H1 (cell line): Measurements from ENCODE around the gene RDH5. TPM values are rescaled to one million over a fixed set of nuclear protein-coding genes. Genes with fewer than 3 reads are reported as not detected.

ENCODE experiments used
- CHD7 ChIP-seq: fragments of 300-600 bp; sonication (generic); IDR thresholded peaks from 2 replicates; pipeline ENCODE4 v1.7.1; 2012; ENCODE audit warnings: low read length, moderate library complexity, mild to moderate bottlenecking, inconsistent platforms; ENCODE audit not compliant: insufficient replicate concordance
- EGR1 ChIP-seq: IDR thresholded peaks from 2 replicates; pipeline ENCODE4 v1.6.1; 2011; ENCODE audit warnings: low read depth, low read length, borderline replicate concordance
- RXRA ChIP-seq: IDR thresholded peaks from 2 replicates; pipeline ENCODE4 v1.6.1; 2011; ENCODE audit warnings: low read depth, mild to moderate bottlenecking, low read length, moderate library complexity; ENCODE audit not compliant: insufficient read depth
- polyA plus RNA-seq, 7 experiments: library from polyadenylated mRNA; depleted of rRNA in 3 of 7; stranded (reverse) in 5 of 7; unstranded in 2 of 7; fragments of >200 nt in 5 of 7; fragments of 200-250 nt in 2 of 7; gene quantifications; 1 replicate in 5 of 7; 2 replicates in 1 of 7; 4 replicates in 1 of 7; pipeline versions ENCODE4 v1.2.1 to v1.2.3, GENCODE V29; 2011 to 2013; ENCODE audit warnings: missing spikeins in 2 of 7, mixed read lengths in 2 of 7
- total RNA-seq: library from RNA; stranded (reverse); fragmentation: NEBNext Ultra II Directional; extraction: Animal tissue kit (Norgen Biotek cat#: 25700); gene quantifications from 2 replicates; pipeline ENCODE4 v1.2.1, GENCODE V29; 2021

Gene RDH5
- total and polyA plus RNA-seq, 2 of the 8 experiments (the other 6 are each of a cell fraction or from before 2014, with no cell fraction given): 4.2 to 6.0 TPM

- no peak for TF ChIP-seq CHD7
- TF ChIP-seq RXRA: no peak
- no peak for TF ChIP-seq EGR1
- TF ChIP-seq, all 59 proteins: peak for 0
Observed at GRCh38 chr12:55713721-55714120, 6.5 kb upstream of the RDH5 start (continued).
